GM12801 (cell line): ENCODE results near the gene PRMT9.

Experiments used
- TF ChIP-seq, protein P1 (sequence below): IDR thresholded peaks from one replicate; pipeline ENCODE4 v1.5.1; 2011; ENCODE audit warnings: control low read depth; ENCODE audit not compliant: insufficient read length; ENCODE audit errors: extremely low read depth

The PRMT9 gene

DNA sequence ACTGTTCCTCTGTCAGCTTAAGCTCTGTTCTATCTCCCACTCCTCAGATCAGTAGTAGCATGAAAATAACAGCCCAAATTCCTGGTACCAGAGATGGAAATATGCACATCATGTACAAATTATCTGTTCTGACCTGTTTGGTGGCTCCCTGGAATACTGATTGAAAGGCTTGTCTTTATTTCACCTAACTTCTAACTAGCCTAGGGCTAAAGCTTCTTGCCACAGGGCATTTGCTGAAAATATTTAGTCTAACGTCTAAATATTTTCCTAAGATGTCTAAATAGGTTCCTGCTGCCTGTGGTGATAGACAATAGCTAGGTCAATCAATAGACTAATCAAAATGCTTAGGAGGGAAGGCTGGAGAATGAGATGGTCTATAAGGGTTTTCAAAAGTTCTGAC lies 12.9 kb upstream of the PRMT9 start:
- TF ChIP-seq, protein P1, sequence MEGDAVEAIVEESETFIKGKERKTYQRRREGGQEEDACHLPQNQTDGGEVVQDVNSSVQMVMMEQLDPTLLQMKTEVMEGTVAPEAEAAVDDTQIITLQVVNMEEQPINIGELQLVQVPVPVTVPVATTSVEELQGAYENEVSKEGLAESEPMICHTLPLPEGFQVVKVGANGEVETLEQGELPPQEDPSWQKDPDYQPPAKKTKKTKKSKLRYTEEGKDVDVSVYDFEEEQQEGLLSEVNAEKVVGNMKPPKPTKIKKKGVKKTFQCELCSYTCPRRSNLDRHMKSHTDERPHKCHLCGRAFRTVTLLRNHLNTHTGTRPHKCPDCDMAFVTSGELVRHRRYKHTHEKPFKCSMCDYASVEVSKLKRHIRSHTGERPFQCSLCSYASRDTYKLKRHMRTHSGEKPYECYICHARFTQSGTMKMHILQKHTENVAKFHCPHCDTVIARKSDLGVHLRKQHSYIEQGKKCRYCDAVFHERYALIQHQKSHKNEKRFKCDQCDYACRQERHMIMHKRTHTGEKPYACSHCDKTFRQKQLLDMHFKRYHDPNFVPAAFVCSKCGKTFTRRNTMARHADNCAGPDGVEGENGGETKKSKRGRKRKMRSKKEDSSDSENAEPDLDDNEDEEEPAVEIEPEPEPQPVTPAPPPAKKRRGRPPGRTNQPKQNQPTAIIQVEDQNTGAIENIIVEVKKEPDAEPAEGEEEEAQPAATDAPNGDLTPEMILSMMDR = no peak

DNA sequence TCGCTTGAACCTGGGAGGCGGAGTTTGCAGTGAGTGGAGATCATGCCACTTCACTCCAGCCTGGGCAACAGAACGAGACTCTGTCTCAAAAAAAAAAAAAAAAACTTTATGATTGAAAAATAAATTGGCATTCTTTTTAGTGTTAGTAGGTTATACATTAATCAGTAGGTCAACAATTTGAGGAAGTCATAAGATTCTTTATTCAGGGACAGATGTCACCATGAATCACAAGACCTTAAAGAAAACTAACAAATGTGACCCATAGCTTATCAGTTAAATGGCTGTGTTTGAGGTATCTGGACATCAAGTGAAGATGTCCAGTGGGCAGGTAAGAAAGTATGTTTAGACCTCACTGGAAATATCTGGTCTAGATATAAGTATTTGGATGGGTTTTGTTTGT lies 9.3 kb upstream of the PRMT9 start:
- TF ChIP-seq, protein P1 = no peak

DNA sequence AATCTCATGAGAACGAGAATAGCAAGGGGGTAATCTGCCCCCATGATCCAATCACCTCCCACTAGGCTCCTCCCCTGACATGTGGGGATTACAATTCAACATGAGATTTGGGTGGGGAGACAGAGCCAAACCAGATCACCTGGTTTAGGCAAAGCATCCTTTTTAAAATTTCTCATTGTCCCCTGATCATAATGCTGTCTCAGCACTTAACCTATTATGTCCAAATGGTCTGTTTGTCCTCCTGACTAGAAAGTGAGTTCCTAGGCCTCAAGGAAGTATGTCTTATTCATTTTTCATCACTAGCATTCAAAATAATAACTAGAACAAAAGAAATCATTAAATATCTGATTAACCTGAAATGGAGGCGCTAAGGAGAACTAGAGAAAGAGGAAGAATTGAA lies 7.9 kb upstream of the PRMT9 start:
- TF ChIP-seq, protein P1 = no peak

DNA sequence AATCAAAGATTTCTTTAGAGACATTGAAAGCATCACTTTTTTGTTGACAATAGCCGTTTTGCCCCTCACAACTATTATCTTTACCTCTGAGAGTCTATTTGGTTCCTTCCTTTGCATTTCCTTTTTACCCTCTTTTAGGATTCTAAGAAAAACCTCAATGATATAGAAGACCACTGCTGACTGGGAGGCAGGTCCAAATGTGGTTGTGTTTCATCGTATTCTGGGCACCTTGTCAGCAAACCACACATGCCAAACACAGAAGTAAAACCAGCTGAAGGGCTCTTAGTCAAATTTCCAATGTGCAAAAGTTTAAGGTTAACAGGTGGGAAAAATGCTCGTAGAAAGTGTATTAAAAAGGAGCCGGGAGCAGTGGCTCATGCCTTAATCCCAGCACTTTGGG lies 5.1 kb upstream of the PRMT9 start:
- TF ChIP-seq, protein P1 = no peak

DNA sequence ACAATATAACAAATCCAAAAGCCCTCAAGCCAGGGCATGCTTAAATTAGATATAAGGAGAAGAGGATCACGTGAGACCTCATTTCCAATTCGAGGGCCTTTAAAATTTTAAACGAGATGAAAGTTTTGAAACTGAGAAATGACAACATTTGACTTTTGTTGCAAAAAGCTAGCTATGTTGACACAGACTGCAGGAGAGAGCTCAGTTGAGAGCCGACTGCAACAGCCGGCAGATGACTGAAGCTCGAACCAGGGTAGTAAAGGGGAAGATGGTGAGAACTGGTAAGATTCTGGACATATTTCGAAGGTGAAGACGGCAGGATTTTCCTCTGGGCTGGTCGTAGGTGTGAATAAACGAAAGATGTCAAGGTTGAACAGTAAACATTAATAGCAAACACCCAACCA lies 773 bp downstream of the PRMT9 start:
- TF ChIP-seq, protein P1 = no peak

DNA sequence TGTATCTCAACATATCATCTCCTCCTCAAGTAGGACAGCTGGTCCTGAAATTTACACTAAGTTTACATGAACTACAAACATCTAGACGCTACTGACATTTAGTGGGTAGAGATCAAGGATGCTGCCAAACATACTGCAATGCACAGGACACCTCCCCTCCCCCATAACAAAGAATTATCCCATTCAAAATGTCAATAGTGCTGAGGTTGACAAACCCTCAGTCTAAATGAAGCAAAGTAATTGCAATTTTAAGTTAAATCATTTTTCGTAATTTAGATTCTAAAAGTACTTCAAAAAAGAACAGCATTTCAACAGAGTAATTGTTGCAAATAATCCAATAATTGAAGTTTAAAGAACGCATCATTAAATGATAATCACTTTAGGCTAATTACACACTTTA lies 1.2 kb downstream of the PRMT9 start:
- TF ChIP-seq, protein P1 = no peak

DNA sequence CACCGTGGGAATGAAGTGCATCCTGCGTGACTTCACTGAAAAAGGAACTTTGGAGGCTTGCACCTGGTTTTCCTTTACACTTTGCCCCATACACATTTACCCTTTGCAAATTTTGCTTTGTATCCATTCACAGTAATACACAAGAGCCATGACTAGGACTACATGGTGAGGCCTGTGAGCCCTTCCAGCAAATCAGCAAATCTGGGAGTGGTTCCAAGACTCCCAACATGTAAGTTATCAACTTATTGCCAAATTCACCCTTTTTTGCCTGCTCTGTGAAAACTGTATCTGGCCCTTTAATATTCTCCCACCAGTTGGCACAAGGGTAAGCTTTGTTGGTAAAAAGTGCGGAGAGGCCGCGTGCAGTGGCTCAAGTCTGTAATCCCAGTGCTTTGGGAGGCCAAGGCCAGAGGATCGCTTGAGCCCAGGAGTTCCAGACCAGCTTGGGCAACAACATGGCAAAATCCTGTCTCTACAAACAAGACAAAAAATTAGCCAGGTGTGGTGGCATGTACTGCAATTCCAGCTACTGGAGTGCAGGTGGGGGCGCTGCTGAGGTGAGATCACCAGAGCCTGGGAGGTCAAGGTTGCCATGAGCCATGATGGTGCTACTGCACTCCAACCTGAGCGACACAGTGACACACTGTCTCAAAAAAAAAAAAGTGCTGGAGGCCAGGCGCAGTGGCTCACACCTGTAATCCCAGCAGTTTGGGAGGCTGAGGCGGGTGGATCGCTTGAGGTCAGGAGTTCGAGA lies 5.0 kb downstream of the PRMT9 start:
- TF ChIP-seq, protein P1 = no peak
